GM12874 (cell line): ENCODE data around the gene NNMT.

Experiments used
- CTCF ChIP-seq: IDR thresholded peaks from 2 replicates; pipeline ENCODE4 v1.5.1; 2011; ENCODE audit warnings: low read depth, mild to moderate bottlenecking, control low read depth, low read length, moderate library complexity; ENCODE audit not compliant: insufficient read depth

The NNMT gene

DNA sequence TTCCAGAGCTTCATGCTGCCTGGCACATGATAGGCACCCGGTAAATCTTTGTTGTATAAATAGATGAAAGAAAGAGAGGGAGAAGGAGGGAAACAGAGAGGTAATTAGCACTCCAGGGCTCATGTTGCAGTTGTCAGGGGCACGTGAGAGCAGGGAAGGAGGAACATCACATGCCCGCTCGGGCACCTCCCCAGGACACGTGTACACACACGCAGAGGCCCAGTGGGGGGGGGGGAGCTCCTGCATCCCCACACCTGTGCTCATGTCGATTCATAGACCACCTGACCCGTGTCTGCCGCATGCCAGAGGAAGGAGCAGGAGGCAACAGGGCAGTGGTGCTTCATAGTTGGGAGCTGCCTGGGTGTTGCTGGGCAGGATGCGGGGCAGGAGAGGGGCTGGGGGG lies 37.1 kb upstream of the NNMT start:
- no peak for TF ChIP-seq CTCF

GRCh38 chr11:114259551-114259983 lies 36.6 kb upstream of the NNMT start:
- TF ChIP-seq CTCF = no peak

DNA sequence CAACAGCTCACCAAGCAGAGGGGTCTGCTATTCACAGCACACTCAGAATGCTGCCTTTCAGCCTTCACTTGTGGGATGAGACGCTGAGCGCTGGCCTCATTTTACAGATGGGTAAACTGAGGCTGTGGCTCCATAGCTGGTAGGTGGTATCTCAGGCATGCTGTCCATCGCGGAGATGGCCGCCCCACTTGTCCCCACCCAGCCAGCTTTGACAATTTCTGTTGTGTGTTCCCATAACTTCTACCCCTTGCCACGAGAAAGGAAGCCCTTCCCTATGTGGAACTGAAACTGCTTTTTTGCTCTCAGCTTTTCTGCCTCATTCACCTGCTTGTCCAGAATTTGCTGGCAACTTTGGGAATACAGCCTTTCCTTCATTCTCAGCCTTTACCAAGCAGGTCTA lies 36.1 kb upstream of the NNMT start:
- TF ChIP-seq CTCF = no peak

GRCh38 chr11:114260483-114260882 lies 35.7 kb upstream of the NNMT start:
- no peak for TF ChIP-seq CTCF

- no peak for TF ChIP-seq CTCF
Observed at GRCh38 chr11:114261791-114262190, 34.4 kb upstream of the NNMT start.

GRCh38 chr11:114262681-114263512 lies 33.3 kb upstream of the NNMT start:
- TF ChIP-seq CTCF = 0 out of 2 replicates have a peak, but pooled peaks have one; percentile 17

GRCh38 chr11:114263513-114264170 lies 32.6 kb upstream of the NNMT start:
- TF ChIP-seq CTCF = no peak
